HepG2 (cell line): ENCODE data around the gene RBM26. TPM values are rescaled to one million over a fixed set of nuclear protein-coding genes. Genes with fewer than 3 reads are reported as not detected.

Experiments used
- ATAC-seq: fragments of 200-7000 bp; cut with Tn5 transposase; 3 replicates; pipeline ENCODE4 v1.9.1; 2020; ENCODE audit warnings: mild to moderate bottlenecking, moderate library complexity
- BruUV-seq: library from RNA; stranded (reverse); fragments of 400-500 nt; replicated peaks from 2 replicates; lab custom pipeline; 2021; lab: Mats Ljungman, UMichigan
- CTCF ChIA-PET: fragments of 300-600 bp; formaldehyde crosslinking; extraction: SDS; loops from one replicate; lab custom pipeline; 2021; ENCODE audit warnings: low total read pairs, inconsistent platforms, low intra/inter-chr PET ratio; lab: Yijun Ruan, JAX
- POLR2A ChIA-PET: fragments of 350-600 bp; sonication (Branson Sonifier 250); formaldehyde crosslinking; loops from one replicate; lab custom pipeline; 2020; ENCODE audit warnings: antibody characterized with exemption, inconsistent platforms; lab: Yijun Ruan, JAX
- DNase-seq: peaks from one replicate; pipeline ENCODE4 v3.0.0-alpha.2; 2015; ENCODE audit warnings: low spot score
- FAIRE-seq: peaks from 3 replicates; lab custom pipeline; 2011; peaks lifted over from hg19 to GRCh38; lab: Jason Lieb, UNC
- H2AFZ ChIP-seq: one replicate; pipeline ENCODE4 v1.6.1; 2011; ENCODE audit warnings: low read length, inconsistent platforms
- H3K27ac ChIP-seq: fragments of 300-600 bp; 3 replicates; pipeline ENCODE4 v1.8.0; 2011; ENCODE audit warnings: mixed run types, mild to moderate bottlenecking, mixed read lengths, low read length, inconsistent platforms; ENCODE audit not compliant: insufficient read depth; ENCODE audit errors: extremely low read length
- H3K27me3 ChIP-seq, 2 experiments: fragments of 200-600 bp in 1 of 2; 2 replicates in 1 of 2; 3 replicates in 1 of 2; pipeline versions ENCODE4 v1.6.0 to v1.8.0; 2011; ENCODE audit warnings: low read length in 2 of 2, mild to moderate bottlenecking in 2 of 2, moderate library complexity in 2 of 2, inconsistent platforms in 1 of 2; ENCODE audit not compliant: insufficient read depth in 2 of 2, control insufficient read depth in 1 of 2
- H3K36me3 ChIP-seq, 2 experiments: fragments of 200-600 bp in 1 of 2; replicated peaks in 1 of 2; 2 replicates in 1 of 2; 3 replicates in 1 of 2; pipeline versions ENCODE4 v1.5.1 to v1.8.0; 2011; ENCODE audit warnings: low read length in 2 of 2, inconsistent platforms in 1 of 2; ENCODE audit not compliant: insufficient read depth in 2 of 2, control insufficient read depth in 1 of 2
- H3K4me1 ChIP-seq: 2 replicates; pipeline ENCODE4 v1.5.1; 2012; ENCODE audit warnings: low read length, inconsistent platforms; ENCODE audit not compliant: insufficient read depth
- H3K4me2 ChIP-seq: 2 replicates; pipeline ENCODE4 v1.6.0; 2011; ENCODE audit warnings: low read depth, low read length, inconsistent platforms
- H3K4me3 ChIP-seq, 3 experiments: fragments of 200-600 bp in 1 of 3; sonication (generic), shearing (Covaris generic) in 1 of 3; replicated peaks in 1 of 3; 2 replicates each; pipeline ENCODE4 v1.5.1; 2011 to 2016; ENCODE audit warnings: low read length in 3 of 3, inconsistent platforms in 2 of 3, low read depth in 2 of 3, mild to moderate bottlenecking in 2 of 3, control low read depth in 1 of 3, mixed read lengths in 1 of 3; ENCODE audit not compliant: insufficient read depth in 1 of 3
- H3K79me2 ChIP-seq: one replicate; pipeline ENCODE4 v1.6.1; 2011; ENCODE audit warnings: low read length, inconsistent platforms; ENCODE audit not compliant: insufficient read depth
- H3K9ac ChIP-seq: 2 replicates; pipeline ENCODE4 v1.6.0; 2011; ENCODE audit warnings: mild to moderate bottlenecking, low read depth, low read length, inconsistent platforms; ENCODE audit not compliant: insufficient read depth
- H3K9me3 ChIP-seq: 2 replicates; pipeline ENCODE4 v1.5.1; 2012; ENCODE audit warnings: mild to moderate bottlenecking, low read length
- H4K20me1 ChIP-seq: 2 replicates; pipeline ENCODE4 v1.6.0; 2011; ENCODE audit warnings: inconsistent platforms, mild to moderate bottlenecking, low read length, moderate library complexity; ENCODE audit not compliant: insufficient read depth
- BHLHE40 ChIP-seq: IDR thresholded peaks from 2 replicates; pipeline ENCODE4 v1.6.1; 2011; ENCODE audit warnings: low read length, improper control_type of control experiment
- FOXO1 ChIP-seq: sonication (generic); formaldehyde crosslinking; IDR thresholded peaks from 2 replicates; pipeline ENCODE4 v1.4.0; 2020; ENCODE audit warnings: missing genetic modification reagents
- HNRNPL ChIP-seq: fragments of 200-400 bp; formaldehyde crosslinking; IDR thresholded peaks from 2 replicates; pipeline ENCODE4 v1.6.1; 2017; ENCODE audit warnings: mild to moderate bottlenecking, low read depth, low read length
- MAFG ChIP-seq: sonication (generic); formaldehyde crosslinking; IDR thresholded peaks from 2 replicates; pipeline ENCODE4 v1.5.1; 2020; ENCODE audit warnings: mild to moderate bottlenecking, missing genetic modification reagents
- NR1H2 ChIP-seq: sonication (generic); formaldehyde crosslinking; IDR thresholded peaks from 2 replicates; pipeline ENCODE4 v1.8.1; 2022; ENCODE audit warnings: low read depth, missing genetic modification reagents, borderline replicate concordance
- PCBP1 ChIP-seq: fragments of 200-400 bp; formaldehyde crosslinking; IDR thresholded peaks from 2 replicates; pipeline ENCODE4 v1.6.1; 2017; ENCODE audit warnings: mild to moderate bottlenecking, low read depth, low read length, borderline replicate concordance
- RNF2 ChIP-seq: fragments of 450-650 bp; conservative IDR thresholded peaks from 2 replicates; pipeline ENCODE4 v1.6.1; 2016; ENCODE audit warnings: low read depth
- SETDB1 ChIP-seq: sonication (generic); formaldehyde crosslinking; IDR thresholded peaks from 2 replicates; pipeline ENCODE4 v1.5.1; 2020; ENCODE audit warnings: missing genetic modification reagents, mild to moderate bottlenecking, borderline replicate concordance
- ZNF232 ChIP-seq: sonication (generic); formaldehyde crosslinking; IDR thresholded peaks from 2 replicates; pipeline ENCODE4 v1.4.0; 2020; ENCODE audit warnings: missing genetic modification reagents, borderline replicate concordance
- ZNF577 ChIP-seq: sonication (generic); formaldehyde crosslinking; IDR thresholded peaks from 2 replicates; pipeline ENCODE4 v1.4.0; 2020; ENCODE audit warnings: mild to moderate bottlenecking, low read depth, missing genetic modification reagents, borderline replicate concordance
- ZNF737 ChIP-seq: sonication (generic); formaldehyde crosslinking; IDR thresholded peaks from 2 replicates; pipeline ENCODE4 v1.5.0; 2020; ENCODE audit warnings: missing genetic modification reagents, mild to moderate bottlenecking, borderline replicate concordance
- ZNF782 ChIP-seq: sonication (generic); formaldehyde crosslinking; IDR thresholded peaks from 2 replicates; pipeline ENCODE4 v1.4.0; 2020; ENCODE audit warnings: missing genetic modification reagents, mild to moderate bottlenecking, borderline replicate concordance
- WGBS: methylation state at CpG from one replicate; pipeline ENCODE4 v1.1.6; 2017; ENCODE audit warnings: low lambda C conversion rate; 5-methylcytosine and 5-hydroxymethylcytosine counted together
- in situ Hi-C: cut with HindIII; loops from 2 replicates; pipeline ENCODE4 v1.10.0; 2017; ENCODE audit warnings: low pct_unique_long_range_greater_than_20kb; ENCODE audit not compliant: extremely low pct_ligation_motif_present
- intact Hi-C: fragments of 100-400 bp; cut with micrococcal nuclease; formaldehyde crosslinking; loops from one replicate; pipeline ENCODE4 v1.10.0; 2022; ENCODE audit not compliant: unreplicated experiment
- polyA plus RNA-seq, 8 experiments: library from polyadenylated mRNA; depleted of rRNA in 3 of 8; stranded (reverse) in 7 of 8; unstranded in 1 of 8; fragments of >200 nt; fragmentation: Illumina TruSeq in 4 of 8; extraction: Trizol in 4 of 8; gene quantifications; 2 replicates each; pipeline versions ENCODE4 v1.2.1 to v1.2.3, GENCODE V29; 2011 to 2016; ENCODE audit warnings: low read depth in 4 of 8, missing spikeins in 1 of 8, mixed read lengths in 1 of 8; ENCODE audit not compliant: insufficient read depth in 1 of 8
- total RNA-seq, 5 experiments: library from RNA; depleted of rRNA; stranded (reverse); fragments of >200 nt; fragmentation: Illumina TruSeq; extraction: Trizol; gene quantifications; 2 replicates each; pipeline ENCODE4 v1.2.3, GENCODE V29; 2016; ENCODE audit warnings: low read depth in 1 of 5
- TF ChIP-seq, protein P1 (sequence below): sonication (generic); formaldehyde crosslinking; IDR thresholded peaks from 2 replicates; pipeline ENCODE4 v1.5.0; 2020; ENCODE audit warnings: mild to moderate bottlenecking, missing genetic modification reagents
- TF ChIP-seq, protein P2 (sequence below): sonication (generic); formaldehyde crosslinking; IDR thresholded peaks from 2 replicates; pipeline ENCODE4 v1.4.0; 2020; ENCODE audit warnings: mild to moderate bottlenecking, missing genetic modification reagents, borderline replicate concordance

The RBM26 gene
- total and polyA plus RNA-seq, 2 of the 13 experiments (the other 11 are each of a cell fraction or from before 2014, with no cell fraction given): 19.4 to 34.4 TPM

DNA sequence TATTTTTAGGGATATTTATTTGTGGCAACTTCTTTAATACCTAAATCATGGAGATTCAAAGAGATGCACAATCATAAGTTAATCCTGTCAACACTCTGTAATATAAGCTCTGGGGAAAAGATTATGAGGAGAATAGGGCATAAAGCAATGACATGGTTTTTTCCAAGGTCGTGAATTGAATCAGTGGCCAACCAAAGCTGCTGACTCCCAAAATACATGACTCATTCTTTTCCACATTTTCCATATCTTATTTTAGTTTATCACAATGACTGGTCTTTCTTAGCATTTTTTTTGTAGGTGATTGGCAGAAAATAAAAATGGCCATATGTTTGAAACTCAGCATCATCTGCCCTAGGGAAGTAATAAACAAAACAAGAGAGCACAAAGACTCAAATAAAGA is 28.5 kb upstream of the RBM26 start:
- CTCF ChIA-PET: no interaction called here
- POLR2A ChIA-PET: no interaction called here
- 0% methylated on average over 1 of the region's 1 CpG for WGBS

More for the DNA sequence above, 28.5 kb upstream of the RBM26 start:
- no peaks in the 10 kb centered on the region for H3K36me3 ChIP-seq
- TF ChIP-seq ZNF232 (CRISPR knock-in tag) (no peak), ZNF782 (CRISPR knock-in tag) (no peak), BHLHE40 (no peak), NR1H2 (CRISPR knock-in tag) (no peak), PCBP1 (no peak), FOXO1 (CRISPR knock-in tag) (no peak), ZNF737 (CRISPR knock-in tag) (no peak), MAFG (CRISPR knock-in tag) (no peak), RNF2 (no peak), SETDB1 (CRISPR knock-in tag) (no peak), HNRNPL (no peak), ZNF577 (no peak)
- TF ChIP-seq, protein P1, sequence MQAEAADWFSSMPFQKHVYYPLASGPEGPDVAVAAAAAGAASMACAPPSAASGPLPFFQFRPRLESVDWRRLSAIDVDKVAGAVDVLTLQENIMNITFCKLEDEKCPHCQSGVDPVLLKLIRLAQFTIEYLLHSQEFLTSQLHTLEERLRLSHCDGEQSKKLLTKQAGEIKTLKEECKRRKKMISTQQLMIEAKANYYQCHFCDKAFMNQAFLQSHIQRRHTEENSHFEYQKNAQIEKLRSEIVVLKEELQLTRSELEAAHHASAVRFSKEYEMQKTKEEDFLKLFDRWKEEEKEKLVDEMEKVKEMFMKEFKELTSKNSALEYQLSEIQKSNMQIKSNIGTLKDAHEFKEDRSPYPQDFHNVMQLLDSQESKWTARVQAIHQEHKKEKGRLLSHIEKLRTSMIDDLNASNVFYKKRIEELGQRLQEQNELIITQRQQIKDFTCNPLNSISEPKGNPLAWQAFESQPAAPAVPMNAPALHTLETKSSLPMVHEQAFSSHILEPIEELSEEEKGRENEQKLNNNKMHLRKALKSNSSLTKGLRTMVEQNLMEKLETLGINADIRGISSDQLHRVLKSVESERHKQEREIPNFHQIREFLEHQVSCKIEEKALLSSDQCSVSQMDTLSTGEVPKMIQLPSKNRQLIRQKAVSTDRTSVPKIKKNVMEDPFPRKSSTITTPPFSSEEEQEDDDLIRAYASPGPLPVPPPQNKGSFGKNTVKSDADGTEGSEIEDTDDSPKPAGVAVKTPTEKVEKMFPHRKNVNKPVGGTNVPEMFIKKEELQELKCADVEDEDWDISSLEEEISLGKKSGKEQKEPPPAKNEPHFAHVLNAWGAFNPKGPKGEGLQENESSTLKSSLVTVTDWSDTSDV (CRISPR knock-in tag): no peak
- TF ChIP-seq, protein P2, sequence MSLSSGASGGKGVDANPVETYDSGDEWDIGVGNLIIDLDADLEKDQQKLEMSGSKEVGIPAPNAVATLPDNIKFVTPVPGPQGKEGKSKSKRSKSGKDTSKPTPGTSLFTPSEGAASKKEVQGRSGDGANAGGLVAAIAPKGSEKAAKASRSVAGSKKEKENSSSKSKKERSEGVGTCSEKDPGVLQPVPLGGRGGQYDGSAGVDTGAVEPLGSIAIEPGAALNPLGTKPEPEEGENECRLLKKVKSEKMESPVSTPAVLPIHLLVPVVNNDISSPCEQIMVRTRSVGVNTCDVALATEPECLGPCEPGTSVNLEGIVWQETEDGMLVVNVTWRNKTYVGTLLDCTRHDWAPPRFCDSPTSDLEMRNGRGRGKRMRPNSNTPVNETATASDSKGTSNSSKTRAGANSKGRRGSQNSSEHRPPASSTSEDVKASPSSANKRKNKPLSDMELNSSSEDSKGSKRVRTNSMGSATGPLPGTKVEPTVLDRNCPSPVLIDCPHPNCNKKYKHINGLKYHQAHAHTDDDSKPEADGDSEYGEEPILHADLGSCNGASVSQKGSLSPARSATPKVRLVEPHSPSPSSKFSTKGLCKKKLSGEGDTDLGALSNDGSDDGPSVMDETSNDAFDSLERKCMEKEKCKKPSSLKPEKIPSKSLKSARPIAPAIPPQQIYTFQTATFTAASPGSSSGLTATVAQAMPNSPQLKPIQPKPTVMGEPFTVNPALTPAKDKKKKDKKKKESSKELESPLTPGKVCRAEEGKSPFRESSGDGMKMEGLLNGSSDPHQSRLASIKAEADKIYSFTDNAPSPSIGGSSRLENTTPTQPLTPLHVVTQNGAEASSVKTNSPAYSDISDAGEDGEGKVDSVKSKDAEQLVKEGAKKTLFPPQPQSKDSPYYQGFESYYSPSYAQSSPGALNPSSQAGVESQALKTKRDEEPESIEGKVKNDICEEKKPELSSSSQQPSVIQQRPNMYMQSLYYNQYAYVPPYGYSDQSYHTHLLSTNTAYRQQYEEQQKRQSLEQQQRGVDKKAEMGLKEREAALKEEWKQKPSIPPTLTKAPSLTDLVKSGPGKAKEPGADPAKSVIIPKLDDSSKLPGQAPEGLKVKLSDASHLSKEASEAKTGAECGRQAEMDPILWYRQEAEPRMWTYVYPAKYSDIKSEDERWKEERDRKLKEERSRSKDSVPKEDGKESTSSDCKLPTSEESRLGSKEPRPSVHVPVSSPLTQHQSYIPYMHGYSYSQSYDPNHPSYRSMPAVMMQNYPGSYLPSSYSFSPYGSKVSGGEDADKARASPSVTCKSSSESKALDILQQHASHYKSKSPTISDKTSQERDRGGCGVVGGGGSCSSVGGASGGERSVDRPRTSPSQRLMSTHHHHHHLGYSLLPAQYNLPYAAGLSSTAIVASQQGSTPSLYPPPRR (CRISPR knock-in tag): no peak
- no TSS peak for BruUV-seq
- no peaks in the 10 kb centered on the region for H3K9me3 ChIP-seq
- DNase-seq (no peak), FAIRE-seq (no peak), ATAC-seq (no peak)
- H2AFZ ChIP-seq: no peak overlapping the region
- no peaks in the 10 kb centered on the region for H3K79me2 ChIP-seq
- intact Hi-C loops: no loop called here
- H3K4me3 ChIP-seq: no peak overlapping the region
- H3K27ac ChIP-seq: no peak overlapping the region
- no peaks in the 10 kb centered on the region for H3K4me1 ChIP-seq
- in situ Hi-C loops: no loop called here
- no peak overlapping the region for H3K4me2 ChIP-seq
- H3K9ac ChIP-seq: no peak overlapping the region
- H4K20me1 ChIP-seq: no peaks in the 10 kb centered on the region
- no peaks in the 10 kb centered on the region for H3K27me3 ChIP-seq
